A673 (cell line): ENCODE results near the gene THEM5.

ENCODE experiments used
- CTCF ChIP-seq: fragments of 300-800, 200-600 bp; sonication (generic); conservative IDR thresholded peaks from 2 replicates; pipeline ENCODE4 v1.5.1; 2017; ENCODE audit warnings: low read depth, mild to moderate bottlenecking, antibody characterized with exemption, low read length, moderate library complexity, mixed read lengths
- EZH2 ChIP-seq: fragments of 200-600 bp; sonication (generic); IDR thresholded peaks from 2 replicates; pipeline ENCODE4 v1.6.1; 2017; ENCODE audit warnings: borderline replicate concordance, low read depth, mild to moderate bottlenecking, mixed read lengths, antibody characterized with exemption, low read length; ENCODE audit not compliant: poor library complexity, severe bottlenecking

GRCh38 chr1:151851886-151852285 is 1.6 kb downstream of the THEM5 start:
- no peak for TF ChIP-seq CTCF
- no peak for TF ChIP-seq EZH2
